NCI-H1417 (cell line): Measurements from ENCODE around the gene NXN.

Source experiments
- DNase-seq, 3 experiments: peaks; one replicate each; lab custom pipeline; 2025; lab: John Stamatoyannopoulos, UW

NXN gene

DNA sequence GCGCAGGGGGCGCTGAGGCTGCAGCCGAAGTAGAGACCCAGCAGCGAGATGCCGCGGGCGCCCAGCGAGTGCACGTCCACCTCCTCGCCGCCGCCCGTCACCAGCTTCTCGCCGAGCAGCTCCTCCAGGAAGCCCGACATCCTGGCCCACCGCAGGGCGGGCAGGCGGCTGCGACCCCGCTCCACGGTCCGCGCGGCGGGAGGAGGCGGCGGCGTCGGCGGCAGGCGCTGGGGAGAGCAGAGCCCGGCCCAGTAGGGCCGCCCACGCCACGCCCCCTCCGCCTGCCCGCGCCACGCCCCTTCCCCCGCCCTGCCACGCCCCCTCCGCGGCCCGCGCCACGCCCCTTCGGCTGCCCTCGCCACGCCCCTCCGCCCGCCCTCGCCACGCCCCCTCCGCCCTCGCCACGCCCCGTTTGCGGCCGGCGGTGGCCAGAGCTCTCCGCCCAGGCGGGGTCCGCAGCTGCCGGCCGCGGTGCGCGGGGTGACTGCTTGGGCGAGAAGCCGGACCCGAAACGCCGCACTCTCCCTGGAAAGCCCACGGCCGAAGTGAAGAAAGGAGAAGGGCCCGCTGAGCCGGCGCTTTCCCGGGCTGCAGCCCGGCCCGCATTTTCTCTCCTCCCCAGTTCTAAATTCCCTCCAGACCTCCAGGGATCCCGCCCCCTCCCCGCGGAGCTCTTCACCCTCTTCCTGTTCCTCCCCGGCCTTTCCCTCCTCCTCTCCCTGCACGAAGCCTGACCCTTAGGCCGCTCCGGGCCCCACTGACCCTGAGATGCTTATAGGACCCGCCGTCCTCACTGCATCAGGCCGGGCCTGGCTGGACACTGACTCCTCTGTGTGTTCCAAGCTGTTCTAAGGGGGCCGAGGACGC is at the start of gene NXN:
Gene NXN (minus strand): TSS at position 238 of the 867 bp plus-strand sequence.
- peak; percentile 44 to 83 (median 75) for DNase-seq

DNA sequence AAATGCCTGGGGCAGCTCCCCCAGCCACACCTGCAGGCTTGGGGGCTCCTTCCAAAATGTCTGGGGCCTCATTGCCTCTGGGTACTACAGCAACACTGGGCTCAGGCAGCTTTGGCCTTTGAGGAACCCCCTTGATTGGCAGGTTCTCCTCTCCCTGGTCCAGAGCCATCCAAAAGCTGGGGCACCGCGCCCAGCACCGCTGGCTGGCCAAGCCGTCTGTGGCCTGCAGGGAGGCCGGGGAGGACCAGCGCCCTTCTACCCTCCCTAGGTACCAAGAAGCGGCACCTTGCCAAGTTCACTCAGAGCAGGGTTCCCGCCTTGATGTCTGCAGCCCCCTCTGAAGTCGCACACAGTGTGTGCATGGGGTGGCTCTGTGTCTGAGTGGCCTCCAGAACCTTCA is 47.5 kb upstream of the NXN start:
- DNase-seq: no peak

DNA sequence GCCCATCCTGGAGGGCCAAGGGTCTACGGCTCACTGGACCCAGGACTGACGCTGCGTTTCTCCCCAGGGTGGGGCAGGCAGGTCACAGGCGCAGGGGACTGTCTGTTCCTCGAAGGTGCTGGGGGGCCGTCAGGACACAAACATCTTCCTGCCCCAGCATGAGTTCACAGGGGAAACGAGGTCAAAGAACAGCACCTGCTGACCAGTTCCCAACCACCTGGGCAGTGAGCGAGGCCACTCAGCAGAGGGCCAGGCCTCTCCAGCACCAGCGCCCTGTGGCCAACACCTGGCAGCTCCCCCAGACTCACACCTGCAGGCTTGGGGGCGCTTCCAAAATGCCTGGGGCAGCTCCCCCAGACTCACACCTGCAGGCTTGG is 47.0 kb upstream of the NXN start:
- no peak for DNase-seq

DNA sequence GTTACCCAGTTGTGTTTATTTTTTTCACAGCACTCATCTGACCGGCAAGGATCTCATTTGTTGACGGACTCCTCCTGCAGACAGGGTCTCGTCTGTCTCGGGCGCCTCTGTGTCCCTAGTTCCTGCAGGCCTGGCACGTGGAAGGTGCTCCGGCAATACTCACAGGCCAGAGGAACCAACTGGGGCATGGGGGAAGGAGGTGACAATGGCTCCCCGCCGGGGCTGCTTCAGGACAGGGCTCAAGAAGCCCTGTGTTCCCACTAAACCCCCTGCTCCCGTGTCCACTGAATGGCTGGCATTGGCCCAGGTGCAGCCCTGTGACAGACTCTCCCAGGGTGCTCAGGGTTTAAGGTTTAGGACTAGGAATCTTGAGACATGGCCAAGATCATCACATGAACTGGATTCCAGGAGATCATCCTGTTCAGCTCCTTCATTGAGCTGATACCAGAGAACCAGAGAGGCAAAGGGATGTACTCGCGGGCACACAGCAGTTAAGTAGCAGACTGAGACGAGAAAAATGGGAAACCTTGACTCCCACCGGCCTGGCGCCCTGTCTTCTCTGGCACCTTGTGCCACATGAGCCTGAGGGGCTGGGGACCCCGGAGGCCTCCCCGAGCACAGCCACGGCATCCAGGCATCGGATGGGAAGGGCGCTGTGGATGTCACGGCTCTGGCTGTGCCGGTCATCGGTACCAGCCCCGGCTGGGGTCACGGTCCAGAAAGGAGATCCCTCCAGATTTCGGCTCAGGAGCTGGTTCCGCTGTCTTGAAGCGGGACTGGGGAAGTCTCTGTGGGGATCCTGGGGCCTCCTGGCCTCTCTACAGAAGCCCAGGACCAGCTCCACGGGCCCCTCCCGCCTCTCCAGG is 46.4 kb upstream of the NXN start:
- no peak for DNase-seq

DNA sequence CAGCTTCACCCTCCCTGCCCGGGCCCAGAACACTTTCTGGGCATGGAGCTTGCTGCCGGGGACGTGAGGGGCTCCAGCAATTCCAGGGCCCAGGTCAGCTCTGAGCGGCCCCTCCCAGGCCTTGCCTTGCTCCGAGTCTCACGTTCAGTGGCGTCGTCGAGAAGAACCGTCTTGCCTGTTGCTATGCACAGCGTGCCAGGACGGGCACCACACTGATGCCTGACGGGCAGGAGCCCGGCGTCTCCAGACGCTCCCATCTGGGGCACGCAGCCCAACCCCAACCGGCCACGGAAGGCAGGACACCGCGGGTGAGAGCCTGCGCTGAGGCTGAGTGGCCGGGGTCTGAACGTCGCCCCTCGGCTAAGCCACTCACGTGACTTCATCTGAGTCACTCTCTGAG is 44.5 kb upstream of the NXN start:
- DNase-seq: no peak

DNA sequence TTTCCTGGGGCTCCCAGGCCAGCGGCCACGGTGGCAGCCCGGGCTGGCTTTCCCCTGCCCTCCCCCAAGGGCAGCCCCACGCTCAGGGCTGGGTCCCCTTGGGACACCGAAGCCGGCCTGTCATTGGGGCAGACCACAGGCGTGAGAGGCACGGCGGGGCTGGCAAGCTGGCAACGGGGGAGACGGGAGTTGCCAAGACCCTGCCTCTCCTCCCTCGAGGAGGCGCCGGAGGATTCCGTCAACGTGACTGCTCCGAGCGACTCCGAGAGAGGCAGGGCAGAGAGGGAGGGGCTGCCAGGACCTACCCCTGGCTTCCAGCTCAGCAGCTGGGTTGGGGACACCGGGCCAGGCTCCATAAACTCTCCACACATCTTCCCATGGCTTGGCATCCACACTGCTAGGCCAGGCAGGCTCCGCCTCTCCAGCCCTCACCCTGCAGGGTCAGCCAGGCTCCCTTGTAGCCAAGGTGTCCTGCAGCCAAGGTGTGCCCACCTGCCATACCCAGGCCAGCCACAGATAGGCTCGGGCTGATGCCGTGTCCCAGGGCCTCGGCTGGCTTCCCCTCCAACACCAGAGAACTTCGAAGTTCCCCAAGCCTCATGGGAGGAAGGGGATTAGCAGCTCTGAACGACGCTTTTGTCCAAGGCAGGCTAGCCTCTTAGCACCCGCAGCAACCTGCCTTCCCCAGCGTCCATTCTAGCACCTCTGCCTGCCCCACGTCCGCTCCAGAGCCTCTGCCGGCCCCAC is 42.9 kb upstream of the NXN start:
- no peak for DNase-seq

DNA sequence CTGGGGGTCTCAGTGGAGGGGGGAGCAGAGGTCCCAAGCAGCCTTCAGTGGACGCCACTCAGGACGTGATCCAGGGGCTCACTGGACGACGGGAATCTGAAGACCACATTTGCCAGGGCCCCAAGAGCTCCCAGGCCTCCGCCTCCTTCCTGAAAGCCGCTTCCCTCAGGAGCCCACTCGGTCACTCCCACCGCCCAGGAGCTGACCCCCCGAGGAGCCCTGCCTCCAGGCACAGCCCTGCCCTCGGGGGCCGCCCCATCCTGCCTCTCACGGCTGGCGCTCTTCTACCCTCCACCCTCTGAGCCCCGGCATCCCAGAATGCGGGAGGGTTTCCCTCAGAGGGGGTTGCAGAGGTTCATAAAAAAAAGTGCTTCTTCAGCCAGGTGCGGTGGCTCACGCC is 41.6 kb upstream of the NXN start:
- no peak for DNase-seq

DNA sequence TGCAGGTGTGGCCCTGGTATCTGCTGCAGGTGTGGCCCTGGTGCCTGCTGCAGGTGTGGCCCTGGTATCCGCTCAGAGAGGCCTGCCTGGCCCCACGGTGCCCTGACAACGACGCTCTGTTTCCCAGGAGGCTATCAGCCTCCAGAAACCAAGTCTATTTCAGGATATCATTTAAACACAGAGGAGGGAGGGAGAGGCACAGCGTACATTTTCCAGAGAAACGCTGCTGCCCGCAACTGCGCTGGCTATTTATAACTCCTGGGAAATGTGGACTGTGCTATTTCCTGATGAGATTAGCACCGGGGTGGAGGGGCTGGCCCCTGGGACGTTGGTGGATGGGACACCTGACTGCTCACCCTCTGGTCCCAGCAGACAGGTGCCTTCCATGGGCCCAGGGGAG is 39.9 kb upstream of the NXN start:
- DNase-seq: no peak

DNA sequence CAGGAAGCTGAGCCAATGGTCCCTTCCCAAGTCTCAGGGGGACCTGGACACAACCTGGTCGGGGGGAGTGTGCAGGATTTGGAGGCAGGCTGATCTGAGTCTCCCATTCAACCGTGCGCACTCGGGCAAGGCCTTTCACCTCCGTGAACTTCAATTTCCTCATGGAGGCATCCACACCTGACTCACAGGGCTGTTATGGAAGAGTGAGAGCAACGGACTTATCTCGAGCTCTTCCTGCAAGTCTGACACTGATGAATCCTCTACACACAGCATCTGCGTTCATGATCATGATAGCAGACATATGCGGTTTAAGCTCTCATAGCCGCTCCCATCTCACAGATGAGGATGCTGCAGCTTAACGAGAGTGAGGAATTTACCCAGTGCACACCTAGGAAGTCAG is 39.0 kb upstream of the NXN start:
- no peak for DNase-seq

DNA sequence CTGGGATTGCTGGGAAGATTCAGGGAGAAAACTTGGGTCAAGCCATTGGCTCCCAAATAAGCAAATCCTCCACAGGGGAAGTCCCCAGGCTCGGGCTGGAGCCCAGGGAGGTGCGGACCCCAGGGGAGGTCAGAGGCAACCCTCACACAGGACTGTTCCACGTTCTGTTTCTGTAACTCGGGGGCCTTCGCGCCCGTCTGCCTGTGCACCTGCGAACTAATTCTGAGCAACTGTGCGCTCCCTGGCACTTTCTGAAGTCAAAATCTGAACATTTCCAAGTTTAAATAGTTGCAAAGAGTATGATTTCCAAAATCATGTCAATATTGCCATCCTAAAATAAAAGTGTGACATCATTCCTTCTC is 34.1 kb upstream of the NXN start:
- no peak for DNase-seq

DNA sequence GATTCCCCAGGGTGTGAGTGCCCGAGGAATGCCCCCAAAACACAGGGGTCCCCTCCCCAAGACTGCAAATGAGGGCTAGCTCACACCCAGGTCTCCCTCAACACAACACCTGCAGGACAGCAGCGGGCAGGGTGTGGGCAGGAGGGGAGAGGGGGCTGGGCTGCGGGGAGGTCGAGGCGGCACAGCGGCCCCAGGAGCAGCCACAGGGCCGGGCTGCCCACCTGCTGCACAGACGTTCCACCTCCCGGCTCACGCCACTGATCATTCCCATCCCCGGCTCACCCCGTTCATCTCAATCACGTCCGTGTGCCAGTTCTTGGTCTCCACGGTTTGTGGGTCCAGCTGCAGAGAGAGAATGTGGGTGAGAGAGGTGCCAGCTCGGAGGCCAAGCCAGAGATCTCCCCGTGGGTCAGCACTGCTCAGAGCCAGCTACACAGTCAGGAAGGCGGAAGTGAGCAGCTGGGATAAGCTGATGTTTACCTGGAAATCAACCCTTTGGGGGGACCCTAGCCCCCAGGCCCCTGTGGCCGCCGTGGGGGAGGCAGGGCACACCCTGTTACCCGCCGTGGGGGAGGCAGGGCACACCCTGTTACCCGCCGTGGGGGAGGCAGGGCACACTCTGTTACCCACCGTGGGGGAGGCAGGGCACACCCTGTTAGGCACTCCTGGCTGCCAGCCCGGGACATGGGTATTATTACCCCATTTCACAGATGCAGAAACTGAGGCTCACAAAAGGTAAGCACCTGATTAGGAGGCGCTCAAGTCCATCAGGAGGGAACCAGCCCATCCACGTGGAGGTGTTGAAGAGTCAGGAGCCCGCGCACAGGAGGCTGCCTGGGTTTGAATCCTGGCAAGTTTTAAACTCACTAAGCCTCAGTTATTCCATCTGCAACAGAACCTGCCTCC is 33.5 kb upstream of the NXN start:
- DNase-seq: no peak

DNA sequence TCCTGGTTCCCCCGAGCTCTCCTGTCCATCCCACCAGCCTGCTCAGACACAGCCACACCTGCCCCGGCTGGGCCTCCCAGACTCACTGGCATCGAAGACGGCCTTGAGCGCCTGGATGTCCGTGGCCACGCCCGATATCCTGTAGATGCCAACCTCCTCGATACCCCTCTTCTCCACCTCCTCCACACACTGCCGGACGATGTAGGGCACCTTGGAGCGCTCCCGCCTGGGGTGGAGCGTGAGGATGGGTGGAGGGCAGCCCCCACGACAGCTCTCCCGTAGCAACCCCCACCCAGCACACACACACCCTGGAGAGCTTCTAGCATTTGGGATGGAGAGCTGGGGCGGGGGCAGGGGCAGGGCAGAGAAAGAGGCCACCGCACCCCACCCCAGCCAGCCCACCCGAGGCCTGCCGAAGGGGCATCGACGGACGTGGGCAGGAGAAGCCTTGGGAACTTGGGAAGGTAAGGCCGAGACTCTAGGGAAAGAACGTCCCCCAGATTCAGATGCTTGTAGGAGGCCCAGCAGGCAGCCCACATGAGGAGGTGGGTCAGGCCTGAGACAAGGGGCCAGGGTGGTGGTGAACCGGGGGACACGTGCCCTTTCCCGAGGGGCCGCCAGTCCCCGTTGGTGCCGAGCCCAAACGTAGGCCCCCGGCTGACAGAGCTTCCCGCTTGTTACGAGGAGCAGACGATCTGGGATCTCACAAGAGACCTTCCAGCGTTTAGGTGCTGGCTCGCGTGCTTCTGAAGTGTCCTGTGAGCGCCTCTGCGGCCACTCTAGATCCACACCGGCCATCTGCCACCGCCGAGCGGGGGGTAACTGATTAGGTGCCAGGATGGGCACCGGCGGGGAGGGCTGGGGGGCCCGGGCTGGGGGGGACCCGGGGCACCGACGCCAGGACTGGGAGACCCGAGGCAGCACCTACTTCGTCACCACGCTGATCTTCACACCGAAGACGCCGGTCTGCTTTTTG is 32.5 kb upstream of the NXN start:
- DNase-seq: no peak

DNA sequence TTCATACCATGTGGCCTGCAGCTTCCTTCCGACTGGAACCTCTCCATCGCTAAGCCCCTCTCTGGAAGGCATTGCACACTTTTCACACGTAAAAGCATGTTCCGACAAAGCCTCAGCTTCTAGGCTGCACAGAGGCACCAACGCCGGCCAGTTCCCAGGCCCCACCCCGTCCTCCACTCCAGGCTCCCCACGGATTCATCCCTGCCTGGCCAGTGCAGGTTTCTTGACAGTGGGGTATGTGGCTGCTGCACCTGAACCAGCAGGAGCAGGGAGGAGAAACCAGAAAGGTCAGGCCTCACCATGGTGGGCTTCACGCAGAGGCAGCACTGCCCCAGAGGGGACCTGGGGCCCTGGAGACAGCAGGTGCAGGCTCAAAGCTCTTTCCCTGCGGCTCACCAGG is 31.6 kb upstream of the NXN start:
- no peak for DNase-seq

DNA sequence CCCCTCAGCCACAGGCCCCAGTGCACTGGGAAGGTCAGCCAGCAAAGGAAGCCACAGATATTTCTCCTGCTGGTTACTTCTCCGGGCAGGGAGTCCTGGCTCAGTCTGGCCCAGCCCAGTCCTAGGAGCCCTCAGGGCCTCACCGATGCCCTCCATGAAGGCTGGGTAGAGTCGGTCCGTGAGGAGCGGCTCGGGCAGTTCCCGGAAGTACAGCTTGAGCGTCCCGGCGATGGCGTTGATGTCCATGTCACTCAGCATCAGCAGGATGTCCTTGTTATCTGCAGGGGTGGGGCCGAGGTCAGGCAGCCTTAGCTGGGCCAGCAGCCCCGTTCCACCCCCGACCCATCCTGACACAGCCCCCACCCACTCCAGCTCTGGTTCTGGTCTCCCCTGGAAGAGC is 31.0 kb upstream of the NXN start:
- no peak for DNase-seq

DNA sequence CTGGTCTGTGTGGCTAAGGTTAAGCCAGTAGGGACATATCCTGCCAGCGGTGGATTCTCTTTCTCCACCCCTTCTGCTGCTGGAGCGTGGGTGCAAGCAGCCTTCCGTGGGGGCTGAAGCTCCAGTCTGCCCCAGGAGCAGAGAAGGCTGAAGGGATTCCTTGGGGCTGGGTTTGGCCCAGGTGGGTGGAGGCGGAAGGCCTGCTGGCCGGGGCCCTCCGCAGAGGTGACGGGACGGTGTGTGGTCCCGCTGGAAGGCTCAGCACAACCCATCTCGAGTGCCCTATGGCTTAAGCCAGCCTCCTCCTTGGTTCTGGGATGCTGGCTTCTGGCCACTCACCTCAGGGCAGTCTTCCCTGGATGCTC is 30.5 kb upstream of the NXN start:
- no peak for DNase-seq

DNA sequence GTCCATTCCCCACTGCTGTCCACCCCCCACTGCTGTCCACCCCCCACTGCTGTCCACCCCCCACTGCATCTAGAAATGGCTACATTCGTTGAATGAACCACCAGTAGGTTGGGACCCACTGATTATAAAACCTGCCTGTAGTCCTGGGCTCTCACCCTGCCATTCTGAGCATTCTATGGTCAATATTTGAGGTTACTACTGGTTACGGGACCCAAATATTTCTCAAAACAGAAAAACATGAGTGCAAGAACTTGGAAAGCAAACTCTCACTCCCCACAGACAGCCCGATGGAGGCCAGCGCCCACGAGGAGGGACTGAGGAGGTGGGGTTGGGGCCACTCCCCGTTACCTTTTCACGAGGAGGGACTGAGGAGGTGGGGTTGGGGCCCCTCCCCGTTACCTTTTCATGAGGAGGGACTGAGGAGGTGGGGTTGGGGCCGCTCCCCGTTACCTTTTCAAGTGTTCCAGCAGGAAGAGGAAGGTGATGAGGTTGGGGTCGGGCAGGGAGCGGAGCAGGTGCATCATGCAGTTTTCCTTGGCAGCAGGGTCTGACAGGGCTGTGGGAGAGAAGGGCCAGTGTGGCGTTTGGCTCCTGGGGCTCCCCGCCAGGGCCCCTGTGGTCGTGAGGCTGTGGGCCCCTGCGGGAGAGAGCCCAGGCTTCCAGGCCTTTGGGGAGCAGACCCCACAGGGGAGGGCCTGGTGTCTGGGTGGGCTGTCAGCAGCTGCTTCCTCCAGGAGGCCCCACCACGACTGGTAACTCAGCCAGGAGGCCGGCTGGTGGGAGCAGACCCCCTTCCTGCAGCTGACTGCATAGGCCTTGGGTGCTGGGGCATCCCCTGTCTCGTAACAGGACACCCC is 29.9 kb upstream of the NXN start:
- DNase-seq: no peak

DNA sequence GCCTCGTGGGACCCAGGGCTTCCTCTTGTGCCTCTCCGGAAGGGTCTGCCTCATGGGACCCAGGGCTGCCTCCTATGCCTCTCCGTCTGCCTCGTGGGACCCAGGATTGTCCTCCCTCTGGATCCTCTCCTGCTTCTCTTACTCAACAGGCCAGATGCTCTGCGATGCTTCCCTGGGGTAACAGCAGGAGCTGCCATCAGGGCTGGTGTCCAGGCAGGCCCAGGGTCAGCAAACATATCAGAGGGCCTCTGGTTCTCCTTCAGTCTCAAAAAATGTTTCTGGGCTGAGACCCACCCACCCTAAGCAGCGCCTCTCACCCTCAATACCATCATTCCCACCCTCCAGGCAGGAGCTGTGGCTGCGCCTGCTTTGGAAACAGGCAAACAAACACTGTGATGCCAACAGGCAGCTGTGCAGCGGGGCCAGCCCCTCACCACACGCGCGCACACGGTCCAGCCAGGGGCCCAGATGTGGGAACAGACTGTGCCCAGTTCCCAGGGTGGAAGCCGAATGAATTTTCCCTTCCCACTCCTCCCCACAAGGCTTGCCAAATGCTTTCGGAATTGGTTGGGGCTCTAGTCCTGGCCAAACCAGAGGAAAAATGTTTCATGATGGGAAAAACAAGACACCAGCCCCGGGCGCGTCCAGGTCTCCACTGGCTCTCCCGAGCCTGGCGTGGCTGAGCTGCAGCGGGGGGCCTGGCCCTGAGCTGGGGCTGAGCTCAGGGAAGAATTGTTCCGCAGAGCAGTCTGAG is 28.6 kb upstream of the NXN start:
- DNase-seq: no peak

DNA sequence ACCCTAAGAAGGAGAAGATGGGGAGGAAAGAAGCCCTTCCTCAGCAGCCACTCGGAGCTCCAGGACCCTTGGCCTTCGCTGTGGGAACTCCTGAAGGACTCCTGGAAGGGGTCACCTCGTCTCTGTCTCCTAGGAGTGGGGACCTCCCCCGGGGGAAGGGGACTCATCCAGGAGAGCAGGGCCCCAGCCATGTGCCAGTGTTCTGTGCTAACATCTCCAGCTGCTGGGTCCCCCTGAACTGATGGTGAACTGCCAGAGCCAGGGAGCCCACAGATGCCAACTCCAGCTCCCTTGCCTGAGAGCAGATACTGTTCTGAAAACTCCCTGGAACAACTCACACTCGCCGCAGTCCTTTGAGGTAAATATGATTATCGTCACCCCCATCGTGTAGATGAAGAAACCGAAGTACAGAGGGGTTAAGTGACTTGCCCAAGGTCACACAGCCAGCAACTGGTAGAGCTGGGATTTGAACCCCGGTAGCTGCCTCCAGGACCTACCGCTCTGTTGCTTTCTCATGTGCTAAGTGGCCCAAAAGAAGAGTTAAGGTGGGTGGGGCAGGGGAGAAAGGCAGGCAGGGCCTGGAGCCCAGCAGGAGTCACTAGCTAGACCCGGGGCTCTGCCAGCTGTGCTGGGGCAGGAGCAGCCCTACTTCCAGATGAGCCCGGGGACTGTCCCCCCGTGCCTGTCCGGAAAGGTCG is 27.9 kb upstream of the NXN start:
- no peak for DNase-seq
